Measurements from ENCODE around the gene AMPD3. TPM values are rescaled to one million over a fixed set of nuclear protein-coding genes. Genes with fewer than 3 reads are reported as not detected.
A peak's percentile ranks its signal among the peaks of the same experiment; 100 is the strongest.

Gene AMPD3
- polyA plus RNA-seq, 1 of the 3 experiments (the other 2 are of a cell fraction) = 1.7 TPM

DNA sequence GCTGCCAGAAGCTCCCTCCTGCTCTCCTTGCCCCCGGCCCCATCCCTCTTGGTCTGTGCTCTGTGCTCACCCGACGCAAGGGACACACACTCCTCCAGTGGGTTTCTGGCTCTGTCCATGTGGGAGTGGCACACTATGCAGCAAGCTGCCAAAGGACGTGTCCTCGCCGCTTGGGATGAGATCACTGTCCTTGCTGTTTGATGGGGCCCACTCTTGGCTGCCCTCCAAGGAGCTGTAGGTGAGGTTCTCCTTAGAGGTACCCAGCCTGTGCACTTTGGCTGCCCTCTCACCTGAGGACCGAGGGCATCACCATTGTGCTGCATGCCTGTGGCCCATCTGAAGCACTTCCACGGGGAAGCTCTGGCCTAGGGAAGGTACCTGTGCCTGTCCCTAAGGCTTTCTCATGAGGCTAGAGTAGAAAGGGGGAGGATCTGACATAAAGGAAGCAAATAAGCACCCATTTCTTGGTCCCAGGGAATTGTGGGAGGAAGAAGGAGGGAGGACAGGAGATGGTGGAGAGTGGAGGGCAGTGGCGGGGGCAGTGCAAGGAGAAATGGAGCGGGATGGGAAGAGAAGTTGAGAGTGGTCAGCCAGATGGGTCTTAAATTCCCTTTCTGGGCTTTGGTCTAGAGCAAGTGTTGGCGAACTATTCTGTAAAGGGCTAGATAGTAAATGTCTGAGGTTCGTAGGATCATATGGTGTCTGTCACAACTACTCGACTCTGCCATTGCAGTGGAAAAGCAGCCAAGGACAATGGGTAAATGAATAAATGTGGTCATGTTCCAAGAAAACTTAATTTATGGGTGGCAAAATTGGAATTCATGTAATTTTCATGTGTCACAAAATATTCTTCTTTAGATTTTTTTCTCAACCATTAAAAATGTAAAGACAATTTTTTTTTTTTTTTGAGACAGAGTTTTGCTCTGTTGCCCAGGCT, 47.0 kb upstream of the AMPD3 start:
- Histone ChIP-seq H3K9me3 (no peaks in the 10 kb centered on the region), H3K4me1 (ENCODE audit: control insufficient read depth in 1 of 2, insufficient read depth in 2 of 2, low read depth in 1 of 2, low read length in 1 of 2) (peaks cover 33 to 36% of the 10 kb centered on the region in 2 experiments; a peak in 3 of 4 replicates), H3K4me3 (ENCODE audit: low read depth in 2 of 2, low read length in 1 of 2) (no peak overlapping the region), H3K4me2 (no peak overlapping the region), H3K27ac (ENCODE audit: low read depth in 2 of 2, low read length in 1 of 2) (peak overlapping the region; percentile 59 to 83; a peak in 3 of 4 replicates), H3F3A (replicated peaks; ENCODE audit: insufficient read depth) (peaks cover 12% of the 10 kb centered on the region), H4K20me1 (ENCODE audit: insufficient read depth) (no peaks in the 10 kb centered on the region), H3K9me2 (no peaks in the 10 kb centered on the region), H2AFZ (ENCODE audit: low read depth) (no peak overlapping the region), H3K9ac (no peak overlapping the region), H3K27me3 (ENCODE audit: insufficient read depth) (no peaks in the 10 kb centered on the region), H3K79me2 (ENCODE audit: insufficient read depth) (no peaks in the 10 kb centered on the region), H3K36me3 (replicated peaks in 1 of 2; ENCODE audit: control insufficient read depth in 1 of 2, insufficient read depth in 2 of 2, low read length in 1 of 2) (no peaks in the 10 kb centered on the region)
- DNase-seq = no peak
- POLR2A ChIA-PET = no interaction called here
- CTCF ChIA-PET = interaction anchor here (1.1 to 2.5 kb wide), 2 partner anchors 133 to 246 kb away, joined by 4 to 6 read pairs; partner anchors contain the start of gene RNF141
- 96% methylated on average over 13 of the region's 13 CpGs for WGBS (ENCODE audit: low lambda C conversion rate)
- TF ChIP-seq MXI1 (IDR thresholded peaks at IDR 0.05; ENCODE audit: low read depth, low read length) (no peak), GABPA (IDR thresholded peaks at IDR 0.05; ENCODE audit: low read depth) (no peak), EP300 (IDR thresholded peaks at IDR 0.05; ENCODE audit: borderline replicate concordance in 1 of 2, low read depth in 1 of 2, low read length in 1 of 2) (no peak), POLR2AphosphoS5 (IDR thresholded peaks at IDR 0.05; ENCODE audit: low read depth, low read length) (no peak), NFIC (IDR thresholded peaks at IDR 0.05; ENCODE audit: borderline replicate concordance) (no peak), NRF1 (IDR thresholded peaks at IDR 0.05; ENCODE audit: low read depth, low read length) (no peak)
- TF ChIP-seq, protein P1, sequence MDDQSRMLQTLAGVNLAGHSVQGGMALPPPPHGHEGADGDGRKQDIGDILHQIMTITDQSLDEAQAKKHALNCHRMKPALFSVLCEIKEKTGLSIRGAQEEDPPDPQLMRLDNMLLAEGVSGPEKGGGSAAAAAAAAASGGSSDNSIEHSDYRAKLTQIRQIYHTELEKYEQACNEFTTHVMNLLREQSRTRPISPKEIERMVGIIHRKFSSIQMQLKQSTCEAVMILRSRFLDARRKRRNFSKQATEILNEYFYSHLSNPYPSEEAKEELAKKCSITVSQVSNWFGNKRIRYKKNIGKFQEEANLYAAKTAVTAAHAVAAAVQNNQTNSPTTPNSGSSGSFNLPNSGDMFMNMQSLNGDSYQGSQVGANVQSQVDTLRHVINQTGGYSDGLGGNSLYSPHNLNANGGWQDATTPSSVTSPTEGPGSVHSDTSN (IDR thresholded peaks at IDR 0.05) = no peak
- TF ChIP-seq, protein P2, sequence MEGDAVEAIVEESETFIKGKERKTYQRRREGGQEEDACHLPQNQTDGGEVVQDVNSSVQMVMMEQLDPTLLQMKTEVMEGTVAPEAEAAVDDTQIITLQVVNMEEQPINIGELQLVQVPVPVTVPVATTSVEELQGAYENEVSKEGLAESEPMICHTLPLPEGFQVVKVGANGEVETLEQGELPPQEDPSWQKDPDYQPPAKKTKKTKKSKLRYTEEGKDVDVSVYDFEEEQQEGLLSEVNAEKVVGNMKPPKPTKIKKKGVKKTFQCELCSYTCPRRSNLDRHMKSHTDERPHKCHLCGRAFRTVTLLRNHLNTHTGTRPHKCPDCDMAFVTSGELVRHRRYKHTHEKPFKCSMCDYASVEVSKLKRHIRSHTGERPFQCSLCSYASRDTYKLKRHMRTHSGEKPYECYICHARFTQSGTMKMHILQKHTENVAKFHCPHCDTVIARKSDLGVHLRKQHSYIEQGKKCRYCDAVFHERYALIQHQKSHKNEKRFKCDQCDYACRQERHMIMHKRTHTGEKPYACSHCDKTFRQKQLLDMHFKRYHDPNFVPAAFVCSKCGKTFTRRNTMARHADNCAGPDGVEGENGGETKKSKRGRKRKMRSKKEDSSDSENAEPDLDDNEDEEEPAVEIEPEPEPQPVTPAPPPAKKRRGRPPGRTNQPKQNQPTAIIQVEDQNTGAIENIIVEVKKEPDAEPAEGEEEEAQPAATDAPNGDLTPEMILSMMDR (IDR thresholded peaks at IDR 0.05) = no peak

DNA sequence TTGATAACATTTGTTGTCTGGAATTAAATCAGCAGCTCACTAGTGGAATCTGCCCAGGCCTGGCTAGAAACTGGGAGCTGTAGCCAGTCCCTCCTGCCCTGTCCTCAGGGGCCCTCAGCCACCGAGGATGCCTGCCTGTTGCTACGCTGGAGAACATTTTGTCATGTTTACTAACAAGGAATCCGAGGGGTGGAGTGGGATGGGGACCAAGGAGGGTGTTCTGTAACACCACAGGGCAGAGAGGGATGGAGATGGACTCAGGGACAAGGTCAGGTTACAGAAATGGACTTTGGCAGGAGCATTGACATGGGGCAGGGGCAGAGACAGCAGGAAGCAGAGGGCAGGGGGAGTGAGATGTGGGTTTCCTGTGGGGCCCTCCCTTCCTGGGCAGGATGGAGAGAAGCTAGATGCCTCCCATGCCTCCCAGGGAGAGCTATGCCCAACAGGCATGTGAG, 45.8 kb upstream of the AMPD3 start:
- Histone ChIP-seq H3K27ac (ENCODE audit: low read depth in 2 of 2, low read length in 1 of 2) (no peak overlapping the region; a peak in 1 of 4 replicates), H3K4me1 (ENCODE audit: control insufficient read depth in 1 of 2, insufficient read depth in 2 of 2, low read depth in 1 of 2, low read length in 1 of 2) (peaks cover 33 to 36% of the 10 kb centered on the region in 2 experiments; a peak in 3 of 4 replicates), H3K79me2 (ENCODE audit: insufficient read depth) (no peaks in the 10 kb centered on the region), H3F3A (replicated peaks; ENCODE audit: insufficient read depth) (peaks cover 12% of the 10 kb centered on the region), H3K9ac (no peak overlapping the region), H3K9me2 (no peaks in the 10 kb centered on the region), H3K9me3 (no peaks in the 10 kb centered on the region), H4K20me1 (ENCODE audit: insufficient read depth) (no peaks in the 10 kb centered on the region), H3K27me3 (ENCODE audit: insufficient read depth) (no peaks in the 10 kb centered on the region), H3K4me3 (ENCODE audit: low read depth in 2 of 2, low read length in 1 of 2) (no peak overlapping the region), H2AFZ (ENCODE audit: low read depth) (no peak overlapping the region), H3K4me2 (no peak overlapping the region), H3K36me3 (replicated peaks in 1 of 2; ENCODE audit: control insufficient read depth in 1 of 2, insufficient read depth in 2 of 2, low read length in 1 of 2) (no peaks in the 10 kb centered on the region)
- ChIA-PET POLR2A (no interaction called here), CTCF (interaction anchor here (2.5 kb wide), 1 partner anchor 245 kb away, joined by 6 read pairs; no protein-coding TSS in a partner anchor)
- no peak for DNase-seq
- 78% methylated on average over 3 of the region's 3 CpGs for WGBS (ENCODE audit: low lambda C conversion rate)
- TF ChIP-seq, protein P3, sequence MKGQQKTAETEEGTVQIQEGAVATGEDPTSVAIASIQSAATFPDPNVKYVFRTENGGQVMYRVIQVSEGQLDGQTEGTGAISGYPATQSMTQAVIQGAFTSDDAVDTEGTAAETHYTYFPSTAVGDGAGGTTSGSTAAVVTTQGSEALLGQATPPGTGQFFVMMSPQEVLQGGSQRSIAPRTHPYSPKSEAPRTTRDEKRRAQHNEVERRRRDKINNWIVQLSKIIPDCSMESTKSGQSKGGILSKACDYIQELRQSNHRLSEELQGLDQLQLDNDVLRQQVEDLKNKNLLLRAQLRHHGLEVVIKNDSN (IDR thresholded peaks at IDR 0.05; ENCODE audit: borderline replicate concordance, low read depth) = no peak
- TF ChIP-seq RAD21 (IDR thresholded peaks at IDR 0.05; ENCODE audit: low read length) = no peak
- no peak for TF ChIP-seq ELF1 (IDR thresholded peaks at IDR 0.05)
- TF ChIP-seq, protein P1 (IDR thresholded peaks at IDR 0.05) = no peak
- no peak for TF ChIP-seq RCOR1 (IDR thresholded peaks at IDR 0.05; ENCODE audit: low read length)
- no peak for TF ChIP-seq POLR2AphosphoS5 (IDR thresholded peaks at IDR 0.05; ENCODE audit: low read depth, low read length)
